Nephron progenitor cell (in vitro differentiated cells): Measurements from ENCODE around the gene CTSW.
A peak's percentile ranks its signal among the peaks of the same experiment; 100 is the strongest.

Source experiments
- DNase-seq: peaks from one replicate; pipeline ENCODE4 v3.0.0; 2021
- H3K27ac Mint-ChIP-seq: 2 replicates; pipeline ENCODE4 v1.8.0; 2021; ENCODE audit warnings: mild to moderate bottlenecking, moderate library complexity, mixed read lengths
- H3K27me3 Mint-ChIP-seq: 2 replicates; pipeline ENCODE4 v1.8.0; 2021; ENCODE audit warnings: mild to moderate bottlenecking, low read depth, mixed read lengths; ENCODE audit not compliant: poor library complexity
- H3K36me3 Mint-ChIP-seq: 2 replicates; pipeline ENCODE4 v1.8.0; 2021; ENCODE audit warnings: low read depth, mixed read lengths
- H3K4me1 Mint-ChIP-seq: 2 replicates; pipeline ENCODE4 v1.8.0; 2021; ENCODE audit warnings: mixed read lengths
- H3K4me3 Mint-ChIP-seq: 2 replicates; pipeline ENCODE4 v1.8.0; 2021; ENCODE audit warnings: mild to moderate bottlenecking, moderate library complexity, mixed read lengths
- H3K9me3 Mint-ChIP-seq: 2 replicates; pipeline ENCODE4 v1.8.0; 2021; ENCODE audit warnings: mild to moderate bottlenecking, moderate library complexity, mixed read lengths
- TF ChIP-seq, protein P1 (sequence below): fragments of 200-600 bp; sonication (generic); IDR thresholded peaks from 2 replicates; pipeline ENCODE4 v1.5.0; 2021; ENCODE audit warnings: antibody characterized with exemption

Gene CTSW

GRCh38 chr11:65912845-65913244 is 33.2 kb downstream of the CTSW start:
- TF ChIP-seq, protein P1, sequence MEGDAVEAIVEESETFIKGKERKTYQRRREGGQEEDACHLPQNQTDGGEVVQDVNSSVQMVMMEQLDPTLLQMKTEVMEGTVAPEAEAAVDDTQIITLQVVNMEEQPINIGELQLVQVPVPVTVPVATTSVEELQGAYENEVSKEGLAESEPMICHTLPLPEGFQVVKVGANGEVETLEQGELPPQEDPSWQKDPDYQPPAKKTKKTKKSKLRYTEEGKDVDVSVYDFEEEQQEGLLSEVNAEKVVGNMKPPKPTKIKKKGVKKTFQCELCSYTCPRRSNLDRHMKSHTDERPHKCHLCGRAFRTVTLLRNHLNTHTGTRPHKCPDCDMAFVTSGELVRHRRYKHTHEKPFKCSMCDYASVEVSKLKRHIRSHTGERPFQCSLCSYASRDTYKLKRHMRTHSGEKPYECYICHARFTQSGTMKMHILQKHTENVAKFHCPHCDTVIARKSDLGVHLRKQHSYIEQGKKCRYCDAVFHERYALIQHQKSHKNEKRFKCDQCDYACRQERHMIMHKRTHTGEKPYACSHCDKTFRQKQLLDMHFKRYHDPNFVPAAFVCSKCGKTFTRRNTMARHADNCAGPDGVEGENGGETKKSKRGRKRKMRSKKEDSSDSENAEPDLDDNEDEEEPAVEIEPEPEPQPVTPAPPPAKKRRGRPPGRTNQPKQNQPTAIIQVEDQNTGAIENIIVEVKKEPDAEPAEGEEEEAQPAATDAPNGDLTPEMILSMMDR = no peak
- Mint-ChIP-seq H3K4me1 (peaks cover 35% of the 10 kb centered on the region), H3K4me3 (no peak overlapping the region), H3K36me3 (peaks cover 7% of the 10 kb centered on the region), H3K27me3 (peaks cover 28% of the 10 kb centered on the region), H3K27ac (no peak overlapping the region), H3K9me3 (no peaks in the 10 kb centered on the region)
- no peak for DNase-seq

DNA sequence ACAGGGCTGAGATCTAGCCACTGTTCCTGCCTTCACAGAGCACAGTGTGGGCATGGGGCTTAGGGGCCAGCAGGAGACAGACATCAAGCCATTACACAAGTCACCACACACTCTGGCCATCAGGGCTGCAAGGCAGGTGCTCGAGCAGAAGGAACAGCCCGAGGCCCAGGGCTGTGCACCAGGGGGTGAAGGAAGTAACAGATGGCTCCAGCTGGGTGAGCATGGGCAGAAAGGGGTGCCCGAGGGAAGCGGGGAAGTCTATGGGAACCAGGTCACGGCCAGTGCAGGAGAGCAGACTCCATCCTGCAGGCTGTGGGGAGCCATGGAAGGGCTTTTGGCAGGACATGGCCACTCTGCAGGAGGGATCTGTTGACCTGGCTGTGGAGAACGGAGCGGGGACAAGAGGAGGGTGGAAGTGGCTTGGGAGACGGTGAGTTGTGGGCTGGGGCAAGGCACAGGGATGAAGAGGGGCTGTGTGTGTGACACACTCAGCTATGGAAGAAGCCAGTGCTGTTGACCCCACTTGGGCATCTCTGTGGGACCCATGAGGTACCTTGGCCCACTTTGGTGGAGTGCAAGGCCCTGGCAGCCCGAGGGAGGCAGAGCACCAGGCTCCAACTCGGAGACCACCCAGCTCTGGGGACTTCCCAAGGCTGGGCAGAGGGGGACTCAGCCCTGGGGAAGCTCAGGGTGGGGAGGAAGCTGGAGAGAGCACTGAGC is 35.6 kb downstream of the CTSW start:
- Mint-ChIP-seq H3K4me3 (no peak overlapping the region), H3K4me1 (peaks cover 41% of the 10 kb centered on the region), H3K9me3 (no peaks in the 10 kb centered on the region)

DNA sequence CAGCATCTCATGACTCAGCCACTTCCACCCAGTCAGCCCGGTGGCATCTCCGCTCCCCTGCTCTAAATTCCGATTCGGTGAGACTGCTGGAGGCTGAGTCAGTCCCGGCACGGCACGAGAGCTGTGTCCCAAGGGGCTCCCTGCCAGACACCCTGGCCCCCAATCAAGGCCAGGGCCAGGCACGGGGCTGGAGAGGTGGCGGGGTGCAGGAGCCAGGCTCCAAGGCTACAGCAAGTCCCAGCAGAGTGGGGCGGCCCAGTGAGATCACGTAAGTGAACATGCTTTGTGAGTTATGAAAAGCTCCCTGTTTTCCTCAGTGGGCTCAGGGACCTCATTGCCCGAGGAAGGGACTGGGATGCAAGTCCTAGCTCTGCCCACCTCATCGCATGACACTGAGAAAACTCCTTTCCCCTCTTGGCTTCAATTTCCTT is 36.2 kb downstream of the CTSW start:
- H3K9me3 Mint-ChIP-seq = no peaks in the 10 kb centered on the region
- no peak overlapping the region for H3K27ac Mint-ChIP-seq
- peaks cover 7% of the 10 kb centered on the region for H3K36me3 Mint-ChIP-seq
- no peak overlapping the region for H3K4me3 Mint-ChIP-seq
- TF ChIP-seq, protein P1 = no peak
- no peak for DNase-seq
- H3K4me1 Mint-ChIP-seq = peaks cover 41% of the 10 kb centered on the region
- peaks cover 3% of the 10 kb centered on the region for H3K27me3 Mint-ChIP-seq

More for the DNA sequence above, 35.6 kb downstream of the CTSW start:
- Mint-ChIP-seq H3K36me3 (peaks cover 7% of the 10 kb centered on the region), H3K27me3 (peaks cover 4% of the 10 kb centered on the region), H3K27ac (peak overlapping the region; percentile 79)
- TF ChIP-seq, protein P1 = no peak
- no peak for DNase-seq

DNA sequence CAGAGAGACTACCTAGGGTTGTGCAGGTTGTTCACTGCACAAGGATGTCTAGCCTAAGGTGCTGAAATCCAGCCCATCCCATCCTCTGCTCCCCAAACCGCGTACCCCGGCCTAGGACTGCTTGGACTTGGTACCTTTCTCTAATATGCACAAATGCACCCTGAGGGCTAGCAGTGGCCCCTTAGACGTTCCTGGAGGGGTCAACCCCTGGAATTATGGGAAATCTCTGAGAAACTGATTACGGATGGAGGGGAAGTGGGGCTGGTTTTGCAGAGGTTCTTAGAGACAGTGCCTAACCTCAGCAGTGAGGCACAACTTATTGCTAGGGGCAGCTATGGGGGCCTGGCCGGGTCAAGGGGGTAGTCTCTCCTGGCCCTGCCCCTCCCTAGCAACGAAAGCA is 36.8 kb downstream of the CTSW start:
- Mint-ChIP-seq H3K9me3 (no peaks in the 10 kb centered on the region), H3K4me1 (peaks cover 37% of the 10 kb centered on the region), H3K27ac (no peak overlapping the region), H3K4me3 (peak overlapping the region; percentile 77), H3K27me3 (peaks cover 3% of the 10 kb centered on the region), H3K36me3 (peaks cover 7% of the 10 kb centered on the region)
- DNase-seq = no peak
- TF ChIP-seq, protein P1 = no peak

GRCh38 chr11:65917077-65917433 is 37.4 kb downstream of the CTSW start:
- TF ChIP-seq, protein P1 = no peak
- Mint-ChIP-seq H3K4me1 (peaks cover 31% of the 10 kb centered on the region), H3K27ac (peak overlapping the region; percentile 32), H3K9me3 (no peaks in the 10 kb centered on the region), H3K27me3 (peaks cover 3% of the 10 kb centered on the region), H3K36me3 (peaks cover 11% of the 10 kb centered on the region), H3K4me3 (peak overlapping the region; percentile 77)
- no peak for DNase-seq
